Amniotic epithelial cell (primary cell): ENCODE data around the gene SYK.
"Not testable (repeated sequence)": the region's sequence is repeated elsewhere in the genome, so short reads cannot be mapped to it uniquely, and the experiment has no call there.

ENCODE experiments used
- DNase-seq: peaks from one replicate; pipeline ENCODE4 v3.0.0-alpha.2; 2010; ENCODE audit warnings: low read depth

Gene SYK

GRCh38 chr9:90880669-90881068 lies 79.0 kb downstream of the SYK start:
- no peak for DNase-seq

- no peak for DNase-seq
These were observed 80.0 kb downstream of the SYK start for GRCh38 chr9:90881648-90882047.

DNA sequence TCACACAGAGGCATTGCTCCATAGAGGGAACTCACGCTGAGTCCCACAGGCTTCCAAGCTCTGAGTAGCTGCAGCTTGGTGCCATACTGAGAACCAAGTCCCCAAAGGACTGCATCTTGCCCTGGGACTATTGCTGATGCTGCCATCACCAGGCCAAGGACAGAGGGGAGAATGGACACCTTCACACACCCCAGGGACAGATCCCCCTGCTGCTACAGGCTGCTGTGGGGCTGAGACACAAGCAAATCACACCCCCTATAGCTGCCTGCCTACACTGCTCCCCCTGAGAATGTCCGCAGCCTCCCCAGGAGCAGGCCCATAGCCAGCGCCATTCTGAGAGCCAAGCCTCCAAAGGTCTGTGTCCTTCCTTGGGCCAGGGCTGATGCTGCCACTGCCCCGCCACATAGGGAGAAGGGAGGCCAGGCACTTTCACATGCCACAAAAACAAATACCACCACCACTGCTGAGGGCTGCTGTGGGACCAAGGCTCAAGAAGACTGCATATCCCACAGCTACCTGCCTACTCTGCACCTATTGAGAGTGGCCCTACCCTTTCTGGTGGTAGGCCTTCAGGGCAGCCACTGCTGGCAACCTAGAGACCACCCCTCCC lies 81.5 kb downstream of the SYK start:
- DNase-seq, result no peak

- no peak for DNase-seq
These were observed 82.0 kb downstream of the SYK start for GRCh38 chr9:90883661-90884060.

DNA sequence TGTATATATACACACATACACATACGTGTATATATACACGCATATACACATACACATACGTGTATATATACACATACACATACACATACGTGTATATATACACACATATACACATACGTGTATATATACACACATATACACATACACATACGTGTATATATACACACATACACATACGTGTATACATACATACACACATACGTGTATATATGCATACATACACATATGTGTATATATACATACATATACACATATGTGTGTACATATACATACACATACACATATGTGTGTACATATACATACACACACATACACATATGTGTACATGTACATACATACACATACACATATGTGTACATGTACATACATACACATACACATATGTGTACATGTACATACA lies 82.6 kb downstream of the SYK start:
- no peak for DNase-seq

DNA sequence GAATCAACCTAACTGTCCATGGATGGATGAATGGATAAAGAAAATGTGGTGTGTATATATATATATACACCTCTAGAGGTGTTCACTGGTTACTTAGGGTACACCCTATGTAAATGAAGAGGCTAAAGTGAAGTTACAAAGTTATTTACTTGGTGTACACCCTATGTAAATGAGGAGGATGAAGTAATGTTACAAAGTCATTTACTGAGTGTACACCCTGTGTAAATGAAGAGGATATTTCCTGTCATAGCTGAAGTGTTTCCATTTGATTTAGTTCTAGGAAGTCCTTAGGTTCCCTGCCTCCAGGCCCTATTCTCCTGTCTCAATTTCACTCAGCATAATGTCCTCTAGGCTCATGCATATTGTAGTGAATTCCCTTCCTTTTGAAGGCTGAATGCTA lies 85.2 kb downstream of the SYK start:
- DNase-seq, result not testable (repeated sequence)

DNA sequence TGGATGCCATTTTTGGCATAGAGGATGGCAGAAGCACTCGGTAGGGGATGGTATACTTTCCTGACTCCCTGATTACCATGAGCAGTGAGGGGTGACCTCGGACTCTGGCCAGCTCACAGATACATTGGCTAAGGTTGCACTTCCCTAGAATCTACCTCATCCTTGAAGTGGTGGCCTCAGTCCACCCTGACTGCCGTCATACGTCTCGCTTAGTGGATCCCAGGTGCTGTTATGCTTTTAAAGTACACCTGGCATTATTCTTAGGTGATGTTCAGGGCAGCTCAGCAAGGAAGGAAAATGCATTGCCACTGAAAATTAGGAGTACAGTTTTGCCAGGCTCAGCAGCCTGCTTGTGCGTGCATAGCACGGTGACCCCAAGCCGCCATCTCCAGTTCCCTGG lies 87.3 kb downstream of the SYK start:
- DNase-seq, result no peak

DNA sequence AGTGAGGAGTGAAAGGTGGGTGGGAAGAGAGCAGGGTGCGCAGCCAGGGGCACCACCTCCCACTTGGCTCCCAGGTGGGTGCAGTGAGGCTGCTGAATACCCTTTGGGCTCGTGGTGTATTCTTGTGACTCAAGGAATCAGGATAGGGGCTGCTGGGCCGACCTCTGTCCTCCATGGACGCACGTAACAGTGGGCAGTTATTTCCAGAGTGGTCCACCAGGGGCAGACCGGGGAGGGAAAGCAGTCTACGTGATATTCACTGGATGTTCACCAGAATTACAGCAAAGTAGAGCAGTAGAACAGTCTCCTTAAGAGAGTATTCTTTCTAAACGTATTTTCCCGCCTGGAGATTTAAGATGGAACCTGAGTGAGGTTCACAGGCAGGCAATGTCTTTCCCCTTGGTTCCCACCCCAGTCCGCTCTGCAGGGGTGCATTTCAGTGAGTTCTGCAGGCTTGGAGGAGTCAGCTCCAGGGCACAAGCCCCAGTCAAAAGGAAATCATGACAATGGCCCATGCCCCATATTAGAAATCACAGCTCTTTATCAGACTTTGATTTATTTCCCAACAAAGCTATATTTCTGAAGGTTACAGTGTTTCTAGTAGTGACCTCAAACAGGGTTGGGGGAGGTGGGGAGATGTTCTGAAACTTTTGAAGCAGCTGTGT lies 88.7 kb downstream of the SYK start:
- no peak for DNase-seq

DNA sequence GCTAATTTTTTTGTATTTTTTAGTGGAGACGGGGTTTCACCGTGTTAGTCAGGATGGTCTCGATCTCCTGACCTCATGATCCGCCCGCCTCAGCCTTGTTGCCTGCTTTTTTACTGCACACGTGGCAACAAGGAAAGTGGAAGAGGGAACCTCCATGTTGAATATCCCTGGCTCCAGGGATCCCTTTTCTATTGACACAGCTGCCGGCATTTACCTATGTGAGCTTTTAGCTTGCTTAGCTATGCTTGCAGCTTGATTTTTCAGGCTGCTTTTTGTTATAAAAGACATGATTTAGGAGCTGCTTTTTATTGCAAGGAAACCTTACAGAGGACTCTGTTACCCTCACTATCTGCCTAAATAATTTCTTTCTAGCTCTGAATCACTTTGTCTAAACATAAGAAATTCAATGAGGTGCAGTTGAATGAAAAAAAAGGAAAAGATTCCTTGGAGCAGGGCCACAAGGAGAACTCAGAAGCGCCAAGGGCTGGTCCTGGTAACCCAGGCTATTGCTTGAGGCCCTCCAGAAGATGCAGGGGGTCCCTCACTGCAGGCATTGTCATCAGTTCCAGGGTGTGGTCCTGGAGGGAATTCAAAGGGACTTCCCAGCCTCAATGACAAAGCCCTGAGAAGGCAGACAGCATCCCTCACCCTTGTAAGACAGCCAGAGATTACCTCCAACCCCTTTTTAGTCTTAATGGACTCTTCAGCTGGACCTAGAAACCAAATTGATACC lies 89.9 kb downstream of the SYK start:
- DNase-seq, result no peak

GRCh38 chr9:90892918-90893317 lies 91.3 kb downstream of the SYK start:
- DNase-seq, result no peak

DNA sequence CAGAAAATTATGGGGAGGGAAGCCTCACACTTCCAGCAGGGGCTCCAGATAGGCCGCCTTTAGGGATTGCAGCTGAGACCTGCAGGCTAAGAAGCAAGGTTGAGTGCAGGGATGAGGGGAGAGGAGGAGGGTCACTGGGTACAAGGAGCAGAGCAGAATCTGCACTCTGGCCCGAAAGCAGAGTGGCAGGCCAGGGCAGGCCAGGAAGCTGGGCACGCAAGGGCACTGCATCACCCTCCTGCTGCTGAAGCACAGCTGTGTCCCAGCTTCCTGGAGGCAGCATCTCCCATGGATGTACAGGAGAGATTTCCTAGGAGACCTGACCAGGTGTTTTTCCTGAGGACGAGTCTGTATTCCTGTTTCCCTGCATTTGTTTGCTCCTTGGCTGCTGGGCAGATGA lies 92.1 kb downstream of the SYK start:
- DNase-seq, result no peak

DNA sequence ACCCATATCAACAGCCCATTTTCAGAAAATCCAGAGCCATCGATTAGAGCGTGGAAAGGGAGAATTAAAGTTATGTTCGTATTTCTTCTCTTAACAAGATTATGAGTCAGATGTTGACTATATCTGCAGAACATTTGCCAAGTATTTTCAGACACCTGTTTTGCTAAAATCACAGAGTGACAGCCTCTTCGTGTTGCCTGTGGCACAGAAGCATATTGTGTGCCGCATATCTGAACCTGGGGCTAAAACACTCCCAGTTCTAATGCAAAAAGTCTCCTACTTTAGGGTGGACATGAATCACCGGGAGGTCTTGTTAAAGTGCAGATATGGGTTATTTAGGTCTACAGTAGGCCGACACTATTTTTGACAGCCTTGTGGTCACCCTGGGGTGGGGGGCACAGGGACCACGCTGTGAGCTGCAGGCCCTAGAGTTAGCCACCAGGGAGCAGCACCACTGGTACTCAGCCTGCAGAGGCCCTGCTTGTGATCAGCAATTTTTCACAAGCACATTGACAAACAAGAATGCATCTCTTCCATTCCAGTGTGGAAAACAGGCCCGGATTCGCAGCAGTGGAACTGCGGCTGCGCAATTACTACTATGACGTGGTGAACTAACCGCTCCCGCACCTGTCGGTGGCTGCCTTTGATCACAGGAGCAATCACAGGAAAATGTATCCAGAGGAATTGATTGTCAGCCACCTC lies 93.5 kb downstream of the SYK start:
- DNase-seq, result peak; percentile 12

DNA sequence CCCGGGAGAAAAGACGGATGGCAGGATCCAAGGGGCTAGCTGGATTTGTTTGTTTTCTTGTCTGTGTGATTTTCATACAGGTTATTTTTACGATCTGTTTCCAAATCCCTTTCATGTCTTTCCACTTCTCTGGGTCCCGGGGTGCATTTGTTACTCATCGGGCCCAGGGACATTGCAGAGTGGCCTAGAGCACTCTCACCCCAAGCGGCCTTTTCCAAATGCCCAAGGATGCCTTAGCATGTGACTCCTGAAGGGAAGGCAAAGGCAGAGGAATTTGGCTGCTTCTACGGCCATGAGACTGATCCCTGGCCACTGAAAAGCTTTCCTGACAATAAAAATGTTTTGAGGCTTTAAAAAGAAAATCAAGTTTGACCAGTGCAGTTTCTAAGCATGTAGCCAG lies 94.2 kb downstream of the SYK start:
- no peak for DNase-seq

DNA sequence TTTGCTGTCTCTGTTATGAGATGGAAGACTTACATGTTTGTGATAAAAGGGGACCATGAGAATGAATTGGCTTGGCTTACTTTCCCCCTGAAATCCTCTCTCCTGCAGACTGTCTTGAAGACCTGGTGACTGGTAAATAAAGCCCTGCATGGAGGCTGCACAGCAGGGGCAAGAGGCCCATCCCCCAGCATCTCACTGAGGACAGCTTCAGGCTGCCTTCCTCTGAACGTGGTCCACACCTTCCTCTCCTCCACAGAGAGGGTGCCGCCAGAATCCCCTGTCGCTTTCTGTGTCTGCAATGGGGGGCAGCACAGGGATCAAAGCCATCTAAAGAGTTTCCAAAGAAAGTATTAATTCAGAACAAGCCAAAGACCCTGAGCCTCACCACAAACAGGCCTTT lies 94.6 kb downstream of the SYK start:
- no peak for DNase-seq

GRCh38 chr9:90898228-90898627 lies 96.6 kb downstream of the SYK start:
- DNase-seq, result peak; percentile 33

DNA sequence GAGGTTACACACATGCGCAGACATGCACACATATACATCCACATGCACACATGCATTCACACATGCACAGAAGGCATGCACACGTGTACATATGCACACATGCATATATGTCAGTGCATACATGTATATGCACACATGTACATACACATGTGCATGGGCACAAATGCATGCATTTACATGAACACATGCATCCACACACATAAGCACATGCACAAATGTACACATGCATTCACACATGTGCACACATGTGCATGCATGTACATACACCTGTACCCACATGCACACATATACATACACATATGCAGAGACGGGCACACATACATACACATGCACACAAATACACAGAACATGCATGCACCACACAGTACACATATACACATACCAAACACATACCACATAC lies 97.7 kb downstream of the SYK start:
- DNase-seq, result no peak

DNA sequence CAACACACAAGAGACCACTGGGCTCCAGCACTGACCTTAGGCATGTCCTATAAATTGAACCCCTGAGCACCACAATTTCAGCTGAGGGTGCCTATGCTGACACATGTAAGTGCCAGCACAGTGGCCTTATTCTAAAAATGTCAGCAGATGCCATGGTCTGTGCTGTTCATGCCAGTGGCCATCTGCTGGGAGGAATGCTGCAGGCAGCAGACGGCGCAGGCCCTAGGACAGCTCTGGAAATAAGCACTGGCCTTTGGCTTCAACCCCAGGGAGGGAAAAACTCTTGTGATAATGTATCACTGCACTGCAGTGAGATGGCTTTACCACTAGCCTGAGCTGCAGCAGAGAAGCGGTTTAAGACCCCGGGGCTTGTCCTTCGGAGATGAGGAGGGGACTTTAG lies 98.5 kb downstream of the SYK start:
- peak; percentile 13 for DNase-seq

GRCh38 chr9:90901933-90902332 lies 100.3 kb downstream of the SYK start:
- no peak for DNase-seq

- DNase-seq, result no peak
These were observed 102.3 kb downstream of the SYK start for GRCh38 chr9:90903766-90904424.

DNA sequence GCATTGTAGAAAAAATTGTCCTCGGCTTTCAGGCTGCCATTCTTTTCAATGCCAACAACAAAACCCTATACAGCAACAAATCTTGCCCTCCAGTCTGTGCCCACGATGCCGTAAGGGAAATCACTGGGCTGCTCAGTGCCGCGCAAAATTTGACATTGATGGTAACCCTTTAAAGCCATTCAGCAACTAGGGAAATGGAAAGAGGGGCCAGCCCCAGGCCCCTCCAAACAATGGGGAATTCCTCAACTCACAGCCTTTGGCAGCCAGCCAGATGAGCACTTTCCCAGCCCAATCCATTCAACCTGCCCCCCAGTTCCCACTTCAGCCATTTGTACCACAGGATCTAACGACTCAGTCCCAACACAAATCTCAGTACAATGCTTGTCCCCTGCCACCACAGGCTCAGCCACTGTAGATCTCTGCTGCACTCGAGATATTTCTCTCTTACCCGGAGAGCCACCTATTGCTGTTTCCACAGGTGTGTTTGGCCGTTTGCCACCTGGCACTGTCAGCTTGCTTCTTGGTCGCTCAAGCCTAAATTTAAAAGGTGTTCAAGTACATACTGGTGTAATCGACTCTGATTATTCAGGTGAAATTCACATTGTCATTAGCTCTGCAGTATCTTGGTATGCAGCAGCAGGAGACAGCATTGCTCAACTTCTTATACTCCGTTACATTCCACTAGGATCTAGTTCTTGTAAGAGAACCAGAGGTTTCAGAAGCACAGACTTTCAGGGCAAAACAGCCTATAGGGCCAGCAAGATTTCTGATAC lies 103.3 kb downstream of the SYK start:
- DNase-seq, result peak; percentile 50

DNA sequence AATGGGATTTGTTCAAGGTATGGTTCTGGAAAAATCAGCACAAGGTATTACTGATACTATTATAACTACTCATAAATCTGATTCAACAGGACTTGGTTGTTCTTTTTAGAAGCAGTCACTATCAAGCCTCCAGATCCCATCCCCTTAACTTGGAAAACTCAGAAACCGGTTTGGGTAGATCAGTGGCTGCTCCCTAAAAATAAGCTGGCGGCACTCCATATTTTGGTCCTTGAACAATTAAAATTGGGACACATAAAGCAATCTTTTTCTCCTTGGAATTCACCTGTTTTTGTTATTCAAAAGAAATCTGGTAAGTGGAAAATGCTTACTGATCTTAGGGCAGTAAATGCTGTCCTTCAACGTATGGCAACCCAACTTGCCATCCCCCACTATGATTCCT lies 104.2 kb downstream of the SYK start:
- DNase-seq, result no peak
